SK-N-SH (cell line): ENCODE measurements around the gene SNRPD2. TPM values are rescaled to one million over a fixed set of nuclear protein-coding genes. Genes with fewer than 3 reads are reported as not detected.

Source experiments
- CTCF ChIA-PET: fragments of 300-600, 350-600 bp; formaldehyde crosslinking; extraction: SDS; loops from one replicate; lab custom pipeline; 2021; lab: Yijun Ruan, JAX
- POLR2A ChIA-PET: fragments of 350-600 bp; sonication (Branson Sonifier 250); formaldehyde crosslinking; extraction: SDS; loops from one replicate; lab custom pipeline; 2020; ENCODE audit warnings: antibody characterized with exemption, inconsistent platforms; lab: Yijun Ruan, JAX
- DNase-seq: peaks from one replicate; pipeline ENCODE4 v3.0.0; 2012
- H2AFZ ChIP-seq: fragments of 200-600 bp; sonication (generic); 2 replicates; pipeline ENCODE4 v1.8.1; 2016; ENCODE audit warnings: antibody characterized with exemption, mild to moderate bottlenecking, low read depth
- H3F3A ChIP-seq: fragments of 200-600 bp; sonication (generic); replicated peaks from 2 replicates; pipeline ENCODE3; 2016; ENCODE audit warnings: antibody characterized with exemption, mild to moderate bottlenecking; ENCODE audit not compliant: insufficient read depth
- H3K27ac ChIP-seq, 2 experiments: fragments of 200-500 bp in 1 of 2; fragments of 200-600 bp in 1 of 2; sonication (Bioruptor generic) in 1 of 2; sonication (generic), shearing (Covaris generic) in 1 of 2; 2 replicates each; pipeline versions ENCODE4 v1.5.1 to v1.6.1; 2014 to 2016; ENCODE audit warnings: low read depth in 2 of 2, inconsistent platforms in 1 of 2, low read length in 1 of 2, mild to moderate bottlenecking in 1 of 2, mixed read lengths in 1 of 2
- H3K27me3 ChIP-seq: fragments of 200-600 bp; sonication (generic), shearing (Covaris generic); 2 replicates; pipeline ENCODE4 v1.6.1; 2016; ENCODE audit warnings: mixed run types; ENCODE audit not compliant: insufficient read depth
- H3K36me3 ChIP-seq, 2 experiments: fragments of 200-500 bp in 1 of 2; fragments of 200-600 bp in 1 of 2; sonication (Bioruptor generic) in 1 of 2; sonication (generic) in 1 of 2; replicated peaks in 1 of 2; 2 replicates each; pipeline versions ENCODE3 to v1.5.1; 2014 to 2016; ENCODE audit warnings: low read length in 1 of 2, mild to moderate bottlenecking in 1 of 2; ENCODE audit not compliant: insufficient read depth in 2 of 2, control insufficient read depth in 1 of 2
- H3K4me1 ChIP-seq, 2 experiments: fragments of 200-500 bp in 1 of 2; fragments of 200-600 bp in 1 of 2; sonication (Bioruptor generic) in 1 of 2; sonication (generic), shearing (Covaris generic) in 1 of 2; 2 replicates each; pipeline versions ENCODE4 v1.5.1 to v1.6.1; 2014 to 2016; ENCODE audit warnings: low read depth in 1 of 2, low read length in 1 of 2, mixed run types in 1 of 2; ENCODE audit not compliant: insufficient read depth in 2 of 2, control insufficient read depth in 1 of 2
- H3K4me2 ChIP-seq: fragments of 200-600 bp; sonication (generic), shearing (Covaris generic); 2 replicates; pipeline ENCODE4 v1.6.1; 2017; ENCODE audit warnings: mixed run types
- H3K4me3 ChIP-seq, 2 experiments: fragments of 200-500 bp in 1 of 2; fragments of 200-600 bp in 1 of 2; sonication (Bioruptor generic) in 1 of 2; sonication (generic), shearing (Covaris generic) in 1 of 2; 2 replicates each; pipeline versions ENCODE4 v1.5.1 to v1.8.1; 2014 to 2016; ENCODE audit warnings: low read depth in 2 of 2, inconsistent platforms in 1 of 2, low read length in 1 of 2, mild to moderate bottlenecking in 1 of 2, mixed read lengths in 1 of 2, moderate library complexity in 1 of 2
- H3K79me2 ChIP-seq: fragments of 200-600 bp; sonication (generic); 2 replicates; pipeline ENCODE4 v1.8.1; 2017; ENCODE audit warnings: mild to moderate bottlenecking; ENCODE audit not compliant: insufficient read depth
- H3K9ac ChIP-seq: fragments of 200-600 bp; sonication (generic); 2 replicates; pipeline ENCODE4 v1.6.1; 2017; ENCODE audit warnings: mixed run types
- H3K9me2 ChIP-seq: fragments of 200-600 bp; sonication (generic); 2 replicates; pipeline ENCODE4 v1.6.1; 2017; ENCODE audit warnings: mixed run types
- H3K9me3 ChIP-seq: fragments of 200-600 bp; sonication (generic); 2 replicates; pipeline ENCODE4 v1.6.1; 2017; ENCODE audit warnings: mixed run types, mild to moderate bottlenecking, moderate library complexity
- H4K20me1 ChIP-seq: fragments of 200-600 bp; sonication (generic); 2 replicates; pipeline ENCODE4 v1.6.1; 2017; ENCODE audit warnings: mild to moderate bottlenecking, mixed run types; ENCODE audit not compliant: insufficient read depth
- CTCF ChIP-seq: fragments of 200-600 bp; sonication (generic); IDR thresholded peaks from 2 replicates; pipeline ENCODE4 v1.6.1; 2017; ENCODE audit warnings: antibody characterized with exemption, mild to moderate bottlenecking, moderate library complexity
- ELF1 ChIP-seq: IDR thresholded peaks from 2 replicates; pipeline ENCODE4 v1.4.0; 2012
- EP300 ChIP-seq, 2 experiments: IDR thresholded peaks; 2 replicates each; pipeline versions ENCODE4 v1.4.0 to v1.6.1; 2012; ENCODE audit warnings: borderline replicate concordance in 1 of 2, low read depth in 1 of 2, low read length in 1 of 2
- FOSL2 ChIP-seq: IDR thresholded peaks from 2 replicates; pipeline ENCODE4 v1.4.0; 2012; ENCODE audit warnings: low read depth, mild to moderate bottlenecking, moderate library complexity, borderline replicate concordance
- FOXM1 ChIP-seq: IDR thresholded peaks from 2 replicates; pipeline ENCODE4 v1.4.0; 2012; ENCODE audit warnings: low read depth, mild to moderate bottlenecking
- GABPA ChIP-seq: IDR thresholded peaks from 2 replicates; pipeline ENCODE4 v1.4.0; 2012; ENCODE audit warnings: low read depth, mild to moderate bottlenecking
- JUND ChIP-seq: IDR thresholded peaks from 2 replicates; pipeline ENCODE4 v1.4.0; 2012
- MAX ChIP-seq: IDR thresholded peaks from 2 replicates; pipeline ENCODE4 v1.4.0; 2012; ENCODE audit warnings: low read depth
- MEF2A ChIP-seq: IDR thresholded peaks from 2 replicates; pipeline ENCODE4 v1.4.0; 2012; ENCODE audit warnings: low read depth, borderline replicate concordance
- MXI1 ChIP-seq: IDR thresholded peaks from 2 replicates; pipeline ENCODE4 v1.6.1; 2012; ENCODE audit warnings: mild to moderate bottlenecking, low read depth, low read length, improper control_type of control experiment
- NRF1 ChIP-seq: IDR thresholded peaks from 2 replicates; pipeline ENCODE4 v1.6.1; 2012; ENCODE audit warnings: low read depth, mild to moderate bottlenecking, low read length
- PBX3 ChIP-seq: IDR thresholded peaks from 2 replicates; pipeline ENCODE4; 2012
- POLR2AphosphoS5 ChIP-seq: IDR thresholded peaks from 2 replicates; pipeline ENCODE4 v1.6.1; 2012; ENCODE audit warnings: low read depth, low read length
- RAD21 ChIP-seq: IDR thresholded peaks from 2 replicates; pipeline ENCODE4 v1.6.1; 2012; ENCODE audit warnings: mild to moderate bottlenecking, low read length
- RCOR1 ChIP-seq: fragments of 150-350 bp; IDR thresholded peaks from 2 replicates; pipeline ENCODE4 v1.6.1; 2017; ENCODE audit warnings: antibody characterized with exemption, low read length
- REST ChIP-seq: IDR thresholded peaks from 2 replicates; pipeline ENCODE4 v1.6.1; 2012; ENCODE audit warnings: mild to moderate bottlenecking, low read depth, low read length, moderate library complexity
- RFX5 ChIP-seq: IDR thresholded peaks from 2 replicates; pipeline ENCODE4 v1.6.1; 2012; ENCODE audit warnings: mild to moderate bottlenecking, improper control_type of control experiment, low read length
- USF1 ChIP-seq: IDR thresholded peaks from 2 replicates; pipeline ENCODE4 v1.4.0; 2012; ENCODE audit warnings: low read depth, borderline replicate concordance
- WGBS: methylation state at CpG from one replicate; pipeline ENCODE4 v1.1.6; 2017; ENCODE audit warnings: low lambda C conversion rate; 5-methylcytosine and 5-hydroxymethylcytosine counted together
- polyA plus RNA-seq, 3 experiments: library from polyadenylated mRNA; depleted of rRNA; stranded (reverse); fragments of >200 nt; gene quantifications; 2 replicates each; pipeline ENCODE4 v1.2.3, GENCODE V29; 2012

The SNRPD2 gene
- polyA plus RNA-seq, 1 of the 3 experiments (the other 2 are of a cell fraction): 1,248 TPM

GRCh38 chr19:45711851-45712698, 20.3 kb upstream of the SNRPD2 start:
- 96% methylated on average over 38 of the region's 76 CpGs for WGBS
- ChIA-PET CTCF (interaction anchor here (6.4 kb wide), 1 partner anchor 18 kb away, joined by 57 read pairs; the partner anchor contains the start of genes QPCTL and SNRPD2), POLR2A (interaction anchor here (1.0 kb wide), 1 partner anchor 20 kb away, joined by 3 read pairs; the partner anchor contains the start of gene QPCTL)
- Histone ChIP-seq H3K9me2 (no peaks in the 10 kb centered on the region), H3K36me3 (peaks cover 3 to 15% of the 10 kb centered on the region in 2 experiments), H4K20me1 (no peaks in the 10 kb centered on the region), H2AFZ (no peak overlapping the region), H3K4me2 (no peak overlapping the region), H3K4me1 (peaks cover 0 to 2% of the 10 kb centered on the region in 2 experiments; a peak in 1 of 4 replicates), H3F3A (no peaks in the 10 kb centered on the region), H3K9ac (no peak overlapping the region), H3K9me3 (no peaks in the 10 kb centered on the region), H3K79me2 (peaks cover 43% of the 10 kb centered on the region), H3K27me3 (no peaks in the 10 kb centered on the region), H3K27ac (no peak overlapping the region), H3K4me3 (no peak overlapping the region)
- no peak for DNase-seq
- no peak for TF ChIP-seq PBX3
- TF ChIP-seq JUND: no peak
- TF ChIP-seq RFX5: no peak
- TF ChIP-seq MEF2A: no peak
- TF ChIP-seq MXI1: no peak
- TF ChIP-seq GABPA: no peak
- TF ChIP-seq NRF1: no peak

- Histone ChIP-seq H2AFZ (no peak overlapping the region), H3K79me2 (peaks cover 28% of the 10 kb centered on the region), H3K4me2 (no peak overlapping the region), H3K27ac (no peak overlapping the region), H3K9me3 (no peaks in the 10 kb centered on the region), H3K9me2 (no peaks in the 10 kb centered on the region), H3K27me3 (no peaks in the 10 kb centered on the region), H3F3A (no peaks in the 10 kb centered on the region), H3K4me3 (no peak overlapping the region), H3K9ac (no peak overlapping the region), H3K4me1 (no peaks in the 10 kb centered on the region), H3K36me3 (peaks cover 3 to 15% of the 10 kb centered on the region in 2 experiments), H4K20me1 (no peaks in the 10 kb centered on the region)
- DNase-seq: no peak
- POLR2A ChIA-PET: no interaction called here
- 88% methylated on average over 10 of the region's 10 CpGs for WGBS
- CTCF ChIA-PET: interaction anchor here (8.0 kb wide), 1 partner anchor 17 kb away, joined by 70 read pairs; the partner anchor contains the start of genes QPCTL and SNRPD2
- TF ChIP-seq NRF1: no peak
- no peak for TF ChIP-seq USF1
- TF ChIP-seq REST: no peak
- TF ChIP-seq EP300 (IDR thresholded peaks at IDR 0.05; ENCODE audit: borderline replicate concordance in 1 of 2, low read depth in 1 of 2, low read length in 1 of 2): no peak
- no peak for TF ChIP-seq CTCF
- no peak for TF ChIP-seq FOXM1
- TF ChIP-seq MAX: no peak
- TF ChIP-seq FOSL2: no peak
- no peak for TF ChIP-seq ELF1
- TF ChIP-seq POLR2AphosphoS5: no peak
- no peak for TF ChIP-seq RAD21
- TF ChIP-seq RCOR1: no peak
These were observed 18.8 kb upstream of the SNRPD2 start for GRCh38 chr19:45710356-45711130.
